ENCODE measurements around the gene TMEM266. TPM values are rescaled to one million over a fixed set of nuclear protein-coding genes. Genes with fewer than 3 reads are reported as not detected.

The TMEM266 gene
- total and polyA plus RNA-seq, 2 experiments from 2014 or later, result 0.42 to 5.0 TPM

DNA sequence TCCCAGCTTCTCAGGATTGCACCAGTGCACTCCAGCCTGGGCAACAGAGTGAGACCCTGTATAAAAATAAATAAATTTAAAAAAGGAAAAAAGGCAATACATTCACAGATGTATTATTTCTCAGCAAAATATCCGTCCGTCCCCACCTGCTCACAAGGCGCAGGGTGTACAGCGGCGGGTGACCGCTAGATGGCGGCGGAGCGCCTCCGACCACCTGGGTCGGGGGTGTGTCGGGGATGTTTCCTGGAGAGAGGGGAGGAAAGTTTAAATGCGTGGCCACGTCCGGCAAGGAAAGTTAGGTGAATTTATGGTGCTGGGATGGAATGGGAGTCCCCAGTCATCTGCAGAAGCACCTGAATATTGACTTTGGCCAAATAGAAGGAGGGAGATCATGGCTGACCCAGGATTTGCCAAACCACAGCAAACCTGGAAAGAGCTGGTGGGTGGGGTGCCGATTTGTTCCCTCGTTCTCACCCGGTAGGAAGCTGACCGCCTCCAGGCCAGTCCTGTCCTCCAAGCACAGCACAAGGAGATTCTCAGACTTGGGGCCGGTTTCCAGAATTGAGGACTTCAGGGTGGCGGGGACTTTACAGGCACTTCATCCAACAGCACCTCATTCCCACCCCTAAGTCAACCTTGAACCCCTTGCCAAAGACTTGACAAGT, 88.3 kb downstream of the TMEM266 start:
- H4K20me1 ChIP-seq (replicated peaks; ENCODE audit: insufficient read depth), result no peaks in the 10 kb centered on the region
- no peak overlapping the region for H3K4me2 ChIP-seq
- Mint-ChIP-seq H3K4me1 (peaks cover 38% of the 10 kb centered on the region), H3K27me3 (ENCODE audit: insufficient read depth, low read depth, poor library complexity) (peaks cover 17% of the 10 kb centered on the region), H3K4me3 (peak overlapping the region; percentile 17; the same call in 1 of the 3 replicates), H3K27ac (no peak overlapping the region), H3K36me3 (ENCODE audit: low read depth) (0 out of 3 replicates have a peak, but pooled peaks cover 4% of the 10 kb centered on the region), H3K9me3 (no peaks in the 10 kb centered on the region; the same call in 1 of the 3 replicates)
- no peak overlapping the region for H3K4me3 ChIP-seq
- no peaks in the 10 kb centered on the region for H3F3A ChIP-seq (replicated peaks; ENCODE audit: low read depth)
- H3K27ac ChIP-seq (ENCODE audit: low read depth), result no peak overlapping the region
- H3K4me1 ChIP-seq (ENCODE audit: insufficient read depth), result peaks cover 16% of the 10 kb centered on the region; the same call in 1 of the 2 replicates
- no peaks in the 10 kb centered on the region for H3K36me3 ChIP-seq (ENCODE audit: insufficient read depth)
- no peak for TF ChIP-seq CREB1 (CRISPR knock-in tag; IDR thresholded peaks at IDR 0.05; ENCODE audit: low read depth)
- TF ChIP-seq POLR2AphosphoS5 (IDR thresholded peaks at IDR 0.05; ENCODE audit: low read depth), result no peak
- TF ChIP-seq CTCF (conservative IDR thresholded peaks at IDR 0.05; ENCODE audit: low read depth in 2 of 2), result peak; percentile 92 to 98
- H3K9me2 ChIP-seq (ENCODE audit: insufficient read depth), result no peaks in the 10 kb centered on the region
- no peaks in the 10 kb centered on the region for H3K79me2 ChIP-seq (replicated peaks; ENCODE audit: insufficient read depth)
- H3K27me3 ChIP-seq (ENCODE audit: insufficient read depth), result no peaks in the 10 kb centered on the region
- DNase-seq (ENCODE audit: low spot score), result peak; percentile 76
- 0 out of 2 replicates have a peak overlapping the region, but pooled peaks have one; percentile 83 for H2AFZ ChIP-seq
- peak; percentile 57 for ATAC-seq

DNA sequence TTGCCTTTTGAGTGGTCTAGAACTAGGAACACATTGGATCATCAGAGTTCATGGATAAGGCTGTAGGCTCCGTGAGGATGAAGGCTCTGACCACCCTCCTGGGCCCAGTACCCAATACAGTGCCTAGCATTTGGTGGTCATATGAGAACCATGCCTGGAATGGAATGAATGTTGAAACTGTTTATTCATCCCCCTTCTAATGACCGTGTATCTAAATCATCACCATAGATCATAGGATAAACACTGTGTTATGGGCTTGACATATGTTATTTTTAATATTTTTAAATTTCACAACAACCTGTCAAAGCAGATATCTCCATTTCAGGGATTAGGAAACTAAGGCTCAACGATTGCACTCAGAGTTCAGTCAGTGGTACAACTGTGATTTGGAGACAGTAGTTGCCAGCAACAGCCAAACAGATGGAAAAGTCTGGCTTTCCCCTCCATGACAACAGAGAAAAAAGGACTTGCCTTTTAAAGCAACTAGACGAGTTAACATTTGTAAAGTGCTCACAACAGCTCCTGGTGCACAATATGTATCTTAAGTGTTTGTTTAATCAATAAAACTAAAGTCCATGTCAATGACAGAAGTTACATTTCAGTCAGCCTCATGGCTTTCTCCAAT, 89.6 kb downstream of the TMEM266 start:
- Histone ChIP-seq H2AFZ (no peak overlapping the region), H4K20me1 (replicated peaks; ENCODE audit: insufficient read depth) (no peaks in the 10 kb centered on the region), H3K27ac (ENCODE audit: low read depth) (no peak overlapping the region), H3K4me2 (no peak overlapping the region), H3F3A (replicated peaks; ENCODE audit: low read depth) (no peaks in the 10 kb centered on the region), H3K4me3 (no peak overlapping the region), H3K27me3 (ENCODE audit: insufficient read depth) (no peaks in the 10 kb centered on the region), H3K4me1 (ENCODE audit: insufficient read depth) (peaks cover 21% of the 10 kb centered on the region; the same call in 1 of the 2 replicates), H3K9me2 (ENCODE audit: insufficient read depth) (no peaks in the 10 kb centered on the region), H3K79me2 (replicated peaks; ENCODE audit: insufficient read depth) (no peaks in the 10 kb centered on the region), H3K36me3 (ENCODE audit: insufficient read depth) (no peaks in the 10 kb centered on the region)
- Mint-ChIP-seq H3K27ac (no peak overlapping the region), H3K36me3 (ENCODE audit: low read depth) (no peaks in the 10 kb centered on the region), H3K9me3 (no peaks in the 10 kb centered on the region; the same call in 2 of the 3 replicates), H3K4me3 (no peak overlapping the region), H3K4me1 (peaks cover 47% of the 10 kb centered on the region), H3K27me3 (ENCODE audit: insufficient read depth, low read depth, poor library complexity) (peaks cover 18% of the 10 kb centered on the region)
- ATAC-seq (no peak), DNase-seq (ENCODE audit: low spot score) (no peak)
- TF ChIP-seq STAT1 (IDR thresholded peaks at IDR 0.05; ENCODE audit: unreplicated experiment), result no peak
- TF ChIP-seq EZH2phosphoT487 (IDR thresholded peaks at IDR 0.05; ENCODE audit: unreplicated experiment), result no peak
- TF ChIP-seq JUNB (IDR thresholded peaks at IDR 0.05; ENCODE audit: unreplicated experiment), result no peak
- TF ChIP-seq CTCF (conservative IDR thresholded peaks at IDR 0.05; ENCODE audit: low read depth in 2 of 2), result no peak
- TF ChIP-seq NANOG (IDR thresholded peaks at IDR 0.05; ENCODE audit: borderline replicate concordance), result no peak
- TF ChIP-seq CREB1 (CRISPR knock-in tag; IDR thresholded peaks at IDR 0.05; ENCODE audit: low read depth), result no peak
- no peak for TF ChIP-seq POLR2AphosphoS5 (IDR thresholded peaks at IDR 0.05; ENCODE audit: low read depth)
- TF ChIP-seq ZNF331 (CRISPR knock-in tag; IDR thresholded peaks at IDR 0.05; ENCODE audit: low read depth), result no peak
- TF ChIP-seq, protein P1, sequence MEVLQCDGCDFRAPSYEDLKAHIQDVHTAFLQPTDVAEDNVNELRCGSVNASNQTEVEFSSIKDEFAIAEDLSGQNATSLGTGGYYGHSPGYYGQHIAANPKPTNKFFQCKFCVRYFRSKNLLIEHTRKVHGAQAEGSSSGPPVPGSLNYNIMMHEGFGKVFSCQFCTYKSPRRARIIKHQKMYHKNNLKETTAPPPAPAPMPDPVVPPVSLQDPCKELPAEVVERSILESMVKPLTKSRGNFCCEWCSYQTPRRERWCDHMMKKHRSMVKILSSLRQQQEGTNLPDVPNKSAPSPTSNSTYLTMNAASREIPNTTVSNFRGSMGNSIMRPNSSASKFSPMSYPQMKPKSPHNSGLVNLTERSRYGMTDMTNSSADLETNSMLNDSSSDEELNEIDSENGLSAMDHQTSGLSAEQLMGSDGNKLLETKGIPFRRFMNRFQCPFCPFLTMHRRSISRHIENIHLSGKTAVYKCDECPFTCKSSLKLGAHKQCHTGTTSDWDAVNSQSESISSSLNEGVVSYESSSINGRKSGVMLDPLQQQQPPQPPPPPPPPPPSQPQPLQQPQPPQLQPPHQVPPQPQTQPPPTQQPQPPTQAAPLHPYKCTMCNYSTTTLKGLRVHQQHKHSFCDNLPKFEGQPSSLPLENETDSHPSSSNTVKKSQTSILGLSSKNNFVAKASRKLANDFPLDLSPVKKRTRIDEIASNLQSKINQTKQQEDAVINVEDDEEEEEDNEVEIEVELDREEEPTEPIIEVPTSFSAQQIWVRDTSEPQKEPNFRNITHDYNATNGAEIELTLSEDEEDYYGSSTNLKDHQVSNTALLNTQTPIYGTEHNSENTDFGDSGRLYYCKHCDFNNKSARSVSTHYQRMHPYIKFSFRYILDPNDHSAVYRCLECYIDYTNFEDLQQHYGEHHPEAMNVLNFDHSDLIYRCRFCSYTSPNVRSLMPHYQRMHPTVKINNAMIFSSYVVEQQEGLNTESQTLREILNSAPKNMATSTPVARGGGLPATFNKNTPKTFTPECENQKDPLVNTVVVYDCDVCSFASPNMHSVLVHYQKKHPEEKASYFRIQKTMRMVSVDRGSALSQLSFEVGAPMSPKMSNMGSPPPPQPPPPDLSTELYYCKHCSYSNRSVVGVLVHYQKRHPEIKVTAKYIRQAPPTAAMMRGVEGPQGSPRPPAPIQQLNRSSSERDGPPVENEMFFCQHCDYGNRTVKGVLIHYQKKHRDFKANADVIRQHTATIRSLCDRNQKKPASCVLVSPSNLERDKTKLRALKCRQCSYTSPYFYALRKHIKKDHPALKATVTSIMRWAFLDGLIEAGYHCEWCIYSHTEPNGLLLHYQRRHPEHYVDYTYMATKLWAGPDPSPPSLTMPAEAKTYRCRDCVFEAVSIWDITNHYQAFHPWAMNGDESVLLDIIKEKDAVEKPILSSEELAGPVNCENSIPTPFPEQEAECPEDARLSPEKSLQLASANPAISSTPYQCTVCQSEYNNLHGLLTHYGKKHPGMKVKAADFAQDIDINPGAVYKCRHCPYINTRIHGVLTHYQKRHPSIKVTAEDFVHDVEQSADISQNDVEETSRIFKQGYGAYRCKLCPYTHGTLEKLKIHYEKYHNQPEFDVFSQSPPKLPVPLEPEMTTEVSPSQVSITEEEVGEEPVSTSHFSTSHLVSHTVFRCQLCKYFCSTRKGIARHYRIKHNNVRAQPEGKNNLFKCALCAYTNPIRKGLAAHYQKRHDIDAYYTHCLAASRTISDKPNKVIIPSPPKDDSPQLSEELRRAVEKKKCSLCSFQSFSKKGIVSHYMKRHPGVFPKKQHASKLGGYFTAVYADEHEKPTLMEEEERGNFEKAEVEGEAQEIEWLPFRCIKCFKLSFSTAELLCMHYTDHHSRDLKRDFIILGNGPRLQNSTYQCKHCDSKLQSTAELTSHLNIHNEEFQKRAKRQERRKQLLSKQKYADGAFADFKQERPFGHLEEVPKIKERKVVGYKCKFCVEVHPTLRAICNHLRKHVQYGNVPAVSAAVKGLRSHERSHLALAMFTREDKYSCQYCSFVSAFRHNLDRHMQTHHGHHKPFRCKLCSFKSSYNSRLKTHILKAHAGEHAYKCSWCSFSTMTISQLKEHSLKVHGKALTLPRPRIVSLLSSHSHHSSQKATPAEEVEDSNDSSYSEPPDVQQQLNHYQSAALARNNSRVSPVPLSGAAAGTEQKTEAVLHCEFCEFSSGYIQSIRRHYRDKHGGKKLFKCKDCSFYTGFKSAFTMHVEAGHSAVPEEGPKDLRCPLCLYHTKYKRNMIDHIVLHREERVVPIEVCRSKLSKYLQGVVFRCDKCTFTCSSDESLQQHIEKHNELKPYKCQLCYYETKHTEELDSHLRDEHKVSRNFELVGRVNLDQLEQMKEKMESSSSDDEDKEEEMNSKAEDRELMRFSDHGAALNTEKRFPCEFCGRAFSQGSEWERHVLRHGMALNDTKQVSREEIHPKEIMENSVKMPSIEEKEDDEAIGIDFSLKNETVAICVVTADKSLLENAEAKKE (CRISPR knock-in tag; IDR thresholded peaks at IDR 0.05), result no peak

Data from GM23338 (cell line).